NCI-H1930 (cell line): ENCODE data around the gene OR10P1.
A peak's percentile ranks its signal among the peaks of the same experiment; 100 is the strongest.

ENCODE experiments used
- DNase-seq, 2 experiments: peaks; one replicate each; lab custom pipeline; 2025; lab: John Stamatoyannopoulos, UW

Gene OR10P1

DNA sequence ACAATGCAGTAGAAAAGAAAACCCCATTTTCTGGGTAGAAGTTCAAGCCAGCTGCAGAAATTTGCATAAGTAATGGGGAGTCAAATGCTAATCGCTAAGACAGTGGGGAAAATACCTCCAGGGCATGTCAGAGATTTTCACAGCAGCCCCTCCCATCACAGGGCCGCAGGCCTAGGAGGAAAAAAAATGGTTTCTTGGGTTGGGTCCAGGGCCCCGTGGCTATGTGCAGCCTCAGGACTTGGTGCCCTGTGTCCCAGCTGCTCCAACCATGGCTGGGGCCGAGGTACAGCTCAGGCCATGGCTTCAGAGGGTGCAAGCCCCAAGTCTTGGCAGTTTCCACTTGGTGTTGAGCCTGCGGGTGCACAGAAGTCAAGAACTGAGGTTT lies 14.6 kb downstream of the OR10P1 start:
- no peak for DNase-seq

DNA sequence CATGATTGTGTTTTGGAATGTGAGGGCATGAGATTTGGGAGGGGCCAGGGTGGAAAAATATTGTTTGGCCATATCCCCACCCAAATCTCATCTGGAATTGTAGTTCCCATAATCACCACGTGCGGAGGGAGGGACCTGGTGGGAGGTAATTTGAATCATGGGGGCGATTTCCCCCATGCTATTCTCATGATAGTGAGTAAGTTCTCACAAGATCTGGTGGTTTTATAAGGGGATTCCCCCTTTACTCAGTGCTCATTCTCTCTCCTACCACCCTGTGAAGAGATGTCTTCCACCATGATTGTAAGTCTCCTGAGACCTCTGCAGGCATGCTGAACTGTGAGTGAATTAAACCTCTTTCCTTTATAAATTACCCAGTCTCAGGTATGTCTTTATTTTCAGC lies 15.7 kb downstream of the OR10P1 start:
- DNase-seq: no peak

DNA sequence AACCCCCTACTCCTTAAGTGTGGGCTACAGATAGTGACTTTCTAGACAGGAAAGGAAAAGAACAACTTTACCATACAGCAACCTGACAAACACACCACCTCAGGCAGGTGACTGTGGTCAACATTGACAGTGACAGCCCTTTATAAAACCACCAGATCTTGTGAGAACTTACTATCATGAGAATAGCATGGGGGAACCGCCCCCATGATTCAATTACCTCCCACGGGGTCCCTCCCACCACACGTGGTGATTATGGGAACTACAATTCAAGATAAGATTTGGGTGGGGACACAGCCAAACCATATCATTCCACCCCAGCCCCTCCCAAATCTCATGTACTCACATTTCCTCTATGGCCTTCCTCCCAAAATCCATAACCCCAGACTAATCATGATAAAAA lies 16.3 kb downstream of the OR10P1 start:
- DNase-seq: no peak

DNA sequence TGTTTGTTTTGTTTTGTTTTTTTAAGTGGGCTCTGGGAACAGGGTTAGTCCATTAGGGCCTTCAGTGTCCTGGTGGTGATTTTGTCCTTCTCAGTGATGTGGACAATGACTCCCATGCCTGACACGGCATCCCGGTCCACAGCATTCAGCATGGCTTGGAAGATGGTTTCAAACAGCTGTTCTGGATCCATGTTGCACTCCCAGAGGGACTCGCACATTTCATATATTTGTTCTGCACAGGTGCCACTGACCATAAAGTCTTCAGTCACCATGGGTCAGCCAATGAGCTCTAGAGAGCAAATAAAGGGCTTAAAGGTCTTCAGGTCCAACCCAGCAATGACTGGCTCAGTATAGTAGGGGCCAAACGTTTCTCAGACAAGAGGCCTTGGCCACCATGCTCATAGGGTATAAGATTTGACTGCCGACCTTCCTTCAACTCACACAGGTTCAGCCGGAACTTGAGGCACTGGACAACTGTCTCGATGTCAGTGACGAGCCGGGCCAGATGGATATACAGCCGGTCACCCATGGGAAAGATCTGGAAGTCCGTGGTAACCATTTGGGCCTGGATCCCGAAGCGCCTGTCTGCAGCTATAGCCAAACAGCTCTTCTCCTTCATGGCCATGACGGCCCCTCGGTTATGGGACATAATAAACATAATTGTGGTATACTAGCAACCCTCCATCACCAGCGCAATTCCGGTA lies 18.0 kb downstream of the OR10P1 start:
- no peak for DNase-seq

- DNase-seq: no peak
Observed at GRCh38 chr12:55657212-55657611, 20.5 kb downstream of the OR10P1 start.

- DNase-seq: no peak
Observed at GRCh38 chr12:55658212-55658611, 21.5 kb downstream of the OR10P1 start.

GRCh38 chr12:55658635-55659391 lies 22.1 kb downstream of the OR10P1 start:
- DNase-seq: no peak

DNA sequence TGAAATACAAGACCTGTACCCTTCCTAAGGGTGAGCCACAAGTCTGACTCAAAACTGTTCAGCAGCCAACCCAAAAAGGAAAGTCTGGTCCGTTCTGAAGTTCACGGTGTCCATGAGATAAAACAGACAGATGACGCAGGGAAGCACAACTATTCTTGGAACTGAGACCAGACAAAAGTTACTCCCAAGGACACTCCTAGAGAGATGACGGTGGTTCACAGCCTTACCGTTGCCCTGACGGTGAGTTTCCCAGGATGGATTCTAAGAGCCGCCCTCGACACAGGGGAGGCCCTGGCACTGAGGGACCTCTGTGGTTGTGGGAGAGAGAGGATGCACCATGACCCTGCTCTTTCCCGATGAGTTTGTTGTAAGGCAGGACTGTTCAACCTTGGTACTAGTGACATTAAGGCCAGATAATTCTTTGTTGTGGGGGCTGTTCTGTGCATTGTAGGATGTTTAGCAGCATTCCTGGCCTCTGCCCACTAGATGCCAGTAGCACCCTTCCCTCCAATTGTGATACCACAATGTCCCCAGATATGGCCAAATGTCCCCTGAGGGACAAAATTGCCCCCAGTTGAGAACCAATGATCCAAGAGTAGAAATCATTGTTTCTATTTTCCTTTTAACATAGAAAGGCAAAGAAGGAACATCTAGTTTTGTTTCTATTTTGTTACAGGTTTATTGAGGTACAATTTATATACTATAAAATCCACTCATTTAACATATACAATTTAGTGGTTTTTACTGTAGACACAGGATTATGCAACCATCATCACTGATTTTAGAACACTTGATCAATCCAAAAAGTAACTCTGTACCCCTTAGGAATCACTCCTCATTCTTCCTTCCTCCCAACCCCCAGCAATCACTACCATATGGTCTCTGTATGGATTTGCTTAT lies 23.0 kb downstream of the OR10P1 start:
- DNase-seq: no peak

DNA sequence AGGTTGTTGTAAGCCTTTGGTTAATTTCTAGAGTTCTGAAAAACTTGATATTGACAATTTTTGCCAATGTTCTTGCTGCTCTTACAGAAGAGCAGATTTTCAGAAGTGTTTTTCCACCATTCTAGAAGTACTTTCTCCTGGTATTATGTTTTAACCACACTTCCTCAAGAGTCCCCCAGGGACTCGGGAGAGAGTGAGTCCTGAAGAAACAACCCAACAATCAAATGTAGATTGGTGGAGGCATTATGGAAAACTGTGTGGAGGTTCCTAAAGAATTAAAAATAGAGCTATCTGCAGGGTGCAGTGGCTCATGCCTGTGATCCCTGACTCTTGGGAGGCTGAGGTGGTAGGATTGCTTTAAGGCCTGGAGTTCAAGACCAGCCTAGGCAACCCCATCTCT lies 26.7 kb downstream of the OR10P1 start:
- no peak for DNase-seq

DNA sequence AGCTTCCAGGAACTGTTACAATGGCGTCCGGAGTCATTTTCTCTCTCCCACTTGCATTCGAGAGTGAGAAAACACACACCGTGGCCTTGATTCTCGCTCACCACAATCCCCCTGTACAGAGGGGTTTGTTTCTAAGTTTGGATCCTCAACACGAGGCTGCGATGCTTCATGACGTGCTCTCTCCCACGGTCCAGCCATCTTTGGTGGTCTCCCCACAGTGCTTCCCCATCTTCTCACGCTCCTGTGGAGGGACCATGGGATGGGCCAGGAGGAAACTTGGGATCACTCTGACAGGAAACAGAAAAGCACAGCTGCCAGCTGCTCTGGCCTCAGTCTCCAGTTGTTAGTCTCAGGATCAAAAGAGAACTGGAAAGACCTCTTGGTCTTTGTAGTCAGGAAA lies 28.1 kb downstream of the OR10P1 start:
- no peak for DNase-seq

DNA sequence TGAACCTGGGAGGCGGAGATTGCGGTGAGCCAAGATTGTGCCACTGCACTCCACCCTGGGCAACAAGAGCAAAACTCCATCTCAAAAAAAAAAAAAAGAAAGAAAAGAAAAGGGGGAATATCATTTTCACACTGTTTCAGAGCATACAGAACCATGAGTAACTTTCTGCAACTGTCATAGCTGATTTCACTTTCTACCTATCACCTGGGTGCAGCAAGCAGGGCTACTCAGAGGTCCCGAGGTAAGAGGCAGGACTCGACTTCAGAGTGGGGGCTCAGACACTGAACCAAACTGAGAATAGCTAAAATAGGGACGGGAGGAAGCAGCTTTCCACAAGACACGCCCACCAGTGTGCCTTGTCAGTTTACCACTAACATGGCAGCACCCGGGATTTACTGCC lies 29.8 kb downstream of the OR10P1 start:
- DNase-seq: no peak

GRCh38 chr12:55670276-55670675 lies 33.6 kb downstream of the OR10P1 start:
- DNase-seq: no peak

DNA sequence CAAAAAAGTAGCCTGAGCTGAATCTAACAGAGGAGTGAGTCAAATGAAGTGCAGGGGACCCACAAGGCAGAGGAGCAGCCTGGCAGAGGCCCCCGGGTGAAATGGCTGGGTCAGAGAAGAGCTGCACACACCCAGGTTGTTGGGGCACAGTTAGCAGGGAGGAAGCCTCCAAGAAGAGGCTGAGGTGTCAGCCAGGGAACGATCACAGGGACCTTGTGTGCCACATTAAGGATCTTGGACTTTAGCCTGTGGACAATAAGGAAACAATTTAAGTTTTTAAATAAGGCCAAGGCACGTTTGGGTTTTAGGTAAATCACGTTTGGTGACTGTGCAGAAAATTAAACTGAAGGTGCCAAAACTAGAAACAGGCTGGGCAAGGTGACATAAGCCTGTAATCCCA lies 35.1 kb downstream of the OR10P1 start:
- no peak for DNase-seq

- no peak for DNase-seq
Observed at GRCh38 chr12:55673638-55674037, 36.9 kb downstream of the OR10P1 start.

DNA sequence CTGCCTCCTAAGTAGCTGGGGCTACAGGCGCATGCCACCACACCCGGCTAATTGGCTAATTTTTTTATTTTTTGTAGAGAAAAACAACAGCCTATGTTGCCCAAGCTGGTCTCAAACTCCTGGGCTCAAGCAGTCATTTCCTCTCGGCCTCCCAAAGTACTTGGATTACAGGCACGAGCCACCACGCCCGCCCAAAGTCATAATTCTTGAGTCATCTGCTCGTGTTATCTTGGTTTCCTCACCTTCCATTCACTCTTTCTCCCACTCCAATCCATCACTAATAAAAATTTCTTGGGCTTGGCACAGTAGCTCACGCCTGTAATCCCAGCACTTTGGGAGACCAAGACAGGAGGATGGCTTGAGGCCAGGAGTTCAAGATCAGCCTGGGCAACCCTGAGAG lies 39.0 kb downstream of the OR10P1 start:
- no peak for DNase-seq

GRCh38 chr12:55676707-55677106 lies 40.0 kb downstream of the OR10P1 start:
- DNase-seq: no peak

GRCh38 chr12:55679691-55680090 lies 43.0 kb downstream of the OR10P1 start:
- no peak for DNase-seq

DNA sequence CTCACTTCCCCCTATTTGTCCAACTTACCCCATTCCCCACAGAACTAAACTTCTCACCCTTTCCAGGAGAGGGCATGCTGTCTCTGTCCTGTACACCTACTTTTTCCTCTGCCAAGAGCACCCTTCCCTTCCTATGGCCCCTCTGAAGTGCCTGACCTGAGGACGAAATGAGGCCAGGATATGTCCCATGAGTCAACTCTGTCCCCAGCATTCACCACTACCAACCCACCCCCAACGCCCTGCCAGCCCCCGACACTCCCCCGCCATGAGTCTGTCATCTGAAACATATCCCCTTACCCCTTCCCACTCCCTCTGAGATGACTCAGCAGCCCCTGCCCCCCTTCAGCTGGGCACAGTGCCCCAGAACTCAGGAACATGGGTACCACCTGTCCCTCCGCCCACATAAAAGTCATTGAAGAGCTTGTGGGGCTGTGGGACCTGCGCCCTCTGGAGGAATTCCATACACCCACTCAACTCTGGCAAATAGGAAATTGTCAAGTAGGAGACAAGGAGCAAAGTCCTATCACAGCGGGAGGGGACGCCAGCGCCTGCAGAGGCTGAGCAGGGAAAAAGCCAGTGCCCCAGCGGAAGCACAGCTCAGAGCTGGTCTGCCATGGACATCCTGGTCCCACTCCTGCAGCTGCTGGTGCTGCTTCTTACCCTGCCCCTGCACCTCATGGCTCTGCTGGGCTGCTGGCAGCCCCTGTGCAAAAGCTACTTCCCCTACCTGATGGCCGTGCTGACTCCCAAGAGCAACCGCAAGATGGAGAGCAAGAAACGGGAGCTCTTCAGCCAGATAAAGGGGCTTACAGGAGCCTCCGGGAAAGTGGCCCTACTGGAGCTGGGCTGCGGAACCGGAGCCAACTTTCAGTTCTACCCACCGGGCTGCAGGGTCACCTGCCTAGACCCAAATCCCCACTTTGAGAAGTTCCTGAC lies 44.7 kb downstream of the OR10P1 start:
- peak in 1 of 2 experiments; percentile 33 for DNase-seq

GRCh38 chr12:55682087-55682796 lies 45.5 kb downstream of the OR10P1 start:
- no peak for DNase-seq

DNA sequence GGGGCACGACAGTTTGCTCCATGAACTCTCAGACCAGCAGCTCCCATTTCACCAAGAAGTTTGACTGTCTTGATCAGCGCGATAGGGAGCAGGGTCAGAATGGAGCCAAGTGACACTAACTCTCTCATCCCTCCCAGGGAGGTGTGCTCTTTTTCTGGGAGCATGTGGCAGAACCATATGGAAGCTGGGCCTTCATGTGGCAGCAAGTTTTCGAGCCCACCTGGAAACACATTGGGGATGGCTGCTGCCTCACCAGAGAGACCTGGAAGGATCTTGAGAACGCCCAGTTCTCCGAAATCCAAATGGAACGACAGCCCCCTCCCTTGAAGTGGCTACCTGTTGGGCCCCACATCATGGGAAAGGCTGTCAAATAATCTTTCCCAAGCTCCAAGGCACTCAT lies 47.0 kb downstream of the OR10P1 start:
- no peak for DNase-seq
